Endodermal cell (in vitro differentiated cells): ENCODE data around the gene LHPP. TPM values are rescaled to one million over a fixed set of nuclear protein-coding genes. Genes with fewer than 3 reads are reported as not detected.

ENCODE experiments used
- DNase-seq: peaks from one replicate; pipeline ENCODE4 v3.0.0-alpha.2; 2017
- H3K27ac ChIP-seq: 2 replicates; pipeline ENCODE4 v1.5.1; 2013; ENCODE audit warnings: mild to moderate bottlenecking, low read depth, low read length, moderate library complexity
- H3K27me3 ChIP-seq: 2 replicates; pipeline ENCODE4 v1.6.1; 2013; ENCODE audit warnings: mild to moderate bottlenecking, low read length, moderate library complexity; ENCODE audit not compliant: insufficient read depth, control insufficient read depth, poor library complexity, severe bottlenecking
- H3K36me3 ChIP-seq: 2 replicates; pipeline ENCODE4 v1.7.0; 2013; ENCODE audit warnings: mild to moderate bottlenecking, low read length, moderate library complexity; ENCODE audit not compliant: control insufficient read depth, insufficient read depth
- H3K4me1 ChIP-seq: one replicate; pipeline ENCODE4 v1.7.0; 2013; ENCODE audit warnings: low read length; ENCODE audit not compliant: control insufficient read depth, insufficient read depth
- H3K4me3 ChIP-seq: 2 replicates; pipeline ENCODE4 v1.5.1; 2013; ENCODE audit warnings: mild to moderate bottlenecking, low read length, moderate library complexity
- H3K9ac ChIP-seq: 2 replicates; pipeline ENCODE4 v1.6.1; 2013; ENCODE audit warnings: mild to moderate bottlenecking, low read length, moderate library complexity; ENCODE audit not compliant: poor library complexity, severe bottlenecking; ENCODE audit errors: extremely low read depth
- H3K9me3 ChIP-seq: 2 replicates; pipeline ENCODE4 v1.6.1; 2013; ENCODE audit warnings: mild to moderate bottlenecking, low read length, moderate library complexity; ENCODE audit not compliant: control insufficient read depth
- H3K27ac Mint-ChIP-seq: 2 replicates; pipeline ENCODE4 v1.8.0; 2020; ENCODE audit warnings: mixed read lengths
- H3K27me3 Mint-ChIP-seq: 2 replicates; pipeline ENCODE4 v1.8.0; 2021; ENCODE audit warnings: mild to moderate bottlenecking, mixed read lengths; ENCODE audit not compliant: insufficient read depth
- H3K36me3 Mint-ChIP-seq: 2 replicates; pipeline ENCODE4 v1.8.0; 2020; ENCODE audit warnings: low read depth, mixed read lengths
- H3K4me1 Mint-ChIP-seq: 2 replicates; pipeline ENCODE4 v1.8.0; 2020; ENCODE audit warnings: mixed read lengths
- H3K4me3 Mint-ChIP-seq: 2 replicates; pipeline ENCODE4 v1.8.0; 2020; ENCODE audit warnings: mild to moderate bottlenecking, moderate library complexity, mixed read lengths
- H3K9me3 Mint-ChIP-seq: 2 replicates; pipeline ENCODE4 v1.8.0; 2020; ENCODE audit warnings: mild to moderate bottlenecking, mixed read lengths
- CTCF ChIP-seq: fragments of 200-600 bp; sonication (generic); conservative IDR thresholded peaks from 2 replicates; pipeline ENCODE4 v1.5.0; 2021; ENCODE audit warnings: antibody characterized with exemption, mild to moderate bottlenecking
- WGBS, 2 experiments: methylation state at CpG; one replicate each; pipeline versions ENCODE4 v1.1.5 to v1.1.7; 2013; ENCODE audit warnings: missing lambda C conversion rate in 2 of 2, mixed read lengths in 1 of 2; ENCODE audit not compliant: insufficient coverage in 1 of 2, insufficient read length in 1 of 2; 5-methylcytosine and 5-hydroxymethylcytosine counted together
- total RNA-seq, 2 donors: library from RNA; stranded (reverse); fragmentation: NEBNext Ultra II Directional in 1 of 2; extraction: Animal tissue kit (Norgen Biotek cat#: 25700) in 1 of 2; gene quantifications; 2 replicates in 1 of 2; 3 replicates in 1 of 2; pipeline ENCODE4 v1.2.1, GENCODE V29; 2021

The LHPP gene
- total RNA-seq, 2 donors from 2014 or later: 23.3 to 24.8 TPM

- H3K36me3 Mint-ChIP-seq: peaks cover 10% of the 10 kb centered on the region
- no peak overlapping the region for H3K4me3 Mint-ChIP-seq
- Histone ChIP-seq H3K36me3 (no peaks in the 10 kb centered on the region), H3K4me3 (no peak overlapping the region), H3K9me3 (no peaks in the 10 kb centered on the region), H3K9ac (no peak overlapping the region), H3K27ac (no peak overlapping the region), H3K4me1 (peaks cover 13% of the 10 kb centered on the region), H3K27me3 (no peaks in the 10 kb centered on the region)
- peaks cover 19% of the 10 kb centered on the region for H3K4me1 Mint-ChIP-seq
- WGBS, 2 experiments: 95 to 100% methylated on average over 5 of the region's 5 CpGs
- DNase-seq: no peak
- no peaks in the 10 kb centered on the region for H3K27me3 Mint-ChIP-seq
- H3K9me3 Mint-ChIP-seq: peaks cover 3% of the 10 kb centered on the region
- TF ChIP-seq CTCF: no peak
- peak overlapping the region; percentile 72 for H3K27ac Mint-ChIP-seq
Observed at GRCh38 chr10:124630551-124630950, 168.9 kb downstream of the LHPP start.

GRCh38 chr10:124632064-124632531, 170.5 kb downstream of the LHPP start:
- H3K4me1 ChIP-seq: peaks cover 7% of the 10 kb centered on the region
- no peaks in the 10 kb centered on the region for H3K9me3 ChIP-seq
- Mint-ChIP-seq H3K36me3 (peaks cover 10% of the 10 kb centered on the region), H3K4me3 (no peak overlapping the region), H3K9me3 (peaks cover 3% of the 10 kb centered on the region), H3K27me3 (no peaks in the 10 kb centered on the region), H3K27ac (peak overlapping the region; percentile 64), H3K4me1 (peaks cover 12% of the 10 kb centered on the region)
- H3K4me3 ChIP-seq: no peak overlapping the region
- H3K9ac ChIP-seq: no peak overlapping the region
- TF ChIP-seq CTCF: peak; percentile 69
- DNase-seq: peak; percentile 78
- no peaks in the 10 kb centered on the region for H3K27me3 ChIP-seq
- no peaks in the 10 kb centered on the region for H3K36me3 ChIP-seq
- no peak overlapping the region for H3K27ac ChIP-seq
- 91 to 93% methylated on average over 19 of the region's 19 CpGs for WGBS, 2 experiments

- peaks cover 10% of the 10 kb centered on the region for H3K36me3 Mint-ChIP-seq
- Histone ChIP-seq H3K4me1 (peaks cover 6% of the 10 kb centered on the region), H3K4me3 (no peak overlapping the region), H3K36me3 (no peaks in the 10 kb centered on the region), H3K9ac (no peak overlapping the region), H3K27me3 (no peaks in the 10 kb centered on the region), H3K9me3 (no peaks in the 10 kb centered on the region), H3K27ac (no peak overlapping the region)
- no peaks in the 10 kb centered on the region for H3K27me3 Mint-ChIP-seq
- 93 to 98% methylated on average over 6 to 10 of the region's 10 CpGs for WGBS, 2 experiments
- H3K9me3 Mint-ChIP-seq: peaks cover 3% of the 10 kb centered on the region
- no peak for DNase-seq
- no peak overlapping the region for H3K4me3 Mint-ChIP-seq
- peaks cover 12% of the 10 kb centered on the region for H3K4me1 Mint-ChIP-seq
- TF ChIP-seq CTCF: no peak
- no peak overlapping the region for H3K27ac Mint-ChIP-seq
Observed at GRCh38 chr10:124632566-124632965, 170.9 kb downstream of the LHPP start.
